GM04503 (cell line): Measurements from ENCODE around the gene MECR.

ENCODE experiments used
- DNase-seq: peaks from one replicate; pipeline ENCODE4 v3.0.0-alpha.2; 2012; ENCODE audit warnings: low read depth

MECR gene, protein sequence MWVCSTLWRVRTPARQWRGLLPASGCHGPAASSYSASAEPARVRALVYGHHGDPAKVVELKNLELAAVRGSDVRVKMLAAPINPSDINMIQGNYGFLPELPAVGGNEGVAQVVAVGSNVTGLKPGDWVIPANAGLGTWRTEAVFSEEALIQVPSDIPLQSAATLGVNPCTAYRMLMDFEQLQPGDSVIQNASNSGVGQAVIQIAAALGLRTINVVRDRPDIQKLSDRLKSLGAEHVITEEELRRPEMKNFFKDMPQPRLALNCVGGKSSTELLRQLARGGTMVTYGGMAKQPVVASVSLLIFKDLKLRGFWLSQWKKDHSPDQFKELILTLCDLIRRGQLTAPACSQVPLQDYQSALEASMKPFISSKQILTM

DNA sequence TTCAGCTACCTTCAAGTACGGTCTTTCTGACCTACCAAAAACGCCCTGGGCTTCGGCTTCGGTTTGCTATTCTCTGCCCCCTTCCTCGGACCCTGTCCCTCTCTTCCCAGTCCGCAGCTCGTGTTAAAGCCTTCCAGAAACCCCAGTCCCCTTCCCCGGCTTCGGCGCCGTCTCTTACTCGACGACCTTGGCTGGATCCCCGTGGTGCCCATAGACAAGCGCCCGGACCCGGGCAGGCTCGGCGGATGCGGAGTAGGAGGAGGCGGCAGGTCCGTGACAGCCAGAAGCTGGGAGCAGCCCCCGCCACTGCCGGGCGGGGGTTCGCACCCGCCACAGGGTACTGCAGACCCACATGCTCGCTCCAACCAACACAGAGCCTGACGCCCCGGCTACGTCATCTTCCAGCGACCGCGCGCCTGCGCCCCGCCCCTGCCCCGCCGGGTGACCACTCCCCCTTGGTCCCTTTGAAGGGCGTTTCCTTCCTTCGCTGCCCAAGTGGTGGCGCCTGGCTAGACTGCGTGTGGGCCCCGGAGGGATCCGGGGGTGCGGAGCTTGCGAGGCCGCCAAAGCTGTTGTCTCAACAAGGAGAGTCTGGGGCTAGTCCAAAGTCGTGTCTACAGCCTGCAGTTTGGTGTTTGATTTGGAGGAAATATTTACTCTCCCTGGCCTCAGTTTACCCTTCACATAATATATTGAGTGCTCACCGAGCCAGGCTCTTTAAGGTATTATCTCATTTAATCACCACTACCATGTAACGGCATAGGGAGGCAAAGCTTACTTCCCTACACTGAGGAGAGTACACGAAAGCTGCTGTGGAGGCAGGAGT, at the start of gene MECR:
Gene MECR, minus strand, starts transcription at position 382 of the 826 bp plus-strand sequence. Its CDS starts 28 bp downstream, at position 354.
- DNase-seq = no peak

DNA sequence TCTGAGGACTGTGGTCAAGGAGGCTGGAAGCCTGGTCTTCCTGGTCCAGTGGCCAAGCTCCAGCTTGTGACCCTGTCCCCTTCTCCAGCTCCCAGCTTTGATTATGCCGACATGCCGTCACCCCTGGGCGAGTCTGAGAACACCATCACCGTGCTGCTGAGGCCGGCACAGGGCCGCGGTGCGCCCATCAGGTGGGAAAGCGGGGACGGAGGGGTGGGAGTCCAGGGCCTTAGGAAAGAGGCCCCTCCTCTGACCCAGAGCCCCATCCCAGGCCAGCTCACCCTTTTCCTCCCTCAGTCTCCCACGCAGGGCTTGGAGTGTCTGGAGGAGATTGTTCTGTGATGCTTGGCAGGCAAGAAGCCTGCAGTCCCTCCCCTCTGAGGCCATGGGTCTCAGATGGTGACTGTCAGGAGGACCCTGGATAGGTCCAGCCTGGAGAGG, 49.2 kb upstream of the MECR start:
- DNase-seq = no peak

- no peak for DNase-seq
These were observed 48.7 kb upstream of the MECR start for GRCh38 chr1:29279406-29279805.

DNA sequence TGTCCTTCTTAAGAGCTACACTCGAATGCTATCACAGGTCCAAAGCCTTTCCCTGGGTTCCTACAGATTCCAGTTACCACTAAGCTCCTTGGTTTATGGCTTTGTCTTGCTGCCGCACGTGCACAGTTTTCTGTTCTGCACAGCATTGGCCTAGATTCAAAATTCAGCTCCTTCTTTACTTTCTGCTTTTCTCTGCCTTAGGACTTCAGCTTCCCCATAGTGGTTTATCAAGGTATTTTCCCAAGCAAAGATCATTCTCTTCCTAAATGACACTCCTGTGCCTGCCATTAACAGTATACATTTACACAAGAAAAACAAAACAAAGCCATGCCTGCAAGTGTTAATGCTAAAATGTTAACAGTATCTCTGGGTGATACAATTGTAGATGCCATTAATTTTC, 47.4 kb upstream of the MECR start:
- DNase-seq = no peak

DNA sequence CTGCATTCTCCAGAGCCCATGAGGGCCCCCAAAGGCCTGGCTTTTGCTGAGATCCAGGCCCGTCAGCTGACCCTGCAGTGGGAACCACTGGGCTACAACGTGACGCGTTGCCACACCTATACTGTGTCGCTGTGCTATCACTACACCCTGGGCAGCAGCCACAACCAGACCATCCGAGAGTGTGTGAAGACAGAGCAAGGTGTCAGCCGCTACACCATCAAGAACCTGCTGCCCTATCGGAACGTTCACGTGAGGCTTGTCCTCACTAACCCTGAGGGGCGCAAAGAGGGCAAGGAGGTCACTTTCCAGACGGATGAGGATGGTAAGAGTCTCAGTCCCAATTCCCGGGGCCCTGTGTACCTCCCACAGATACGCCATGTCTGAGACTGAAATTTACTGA, 44.7 kb upstream of the MECR start:
- no peak for DNase-seq

- DNase-seq = no peak
These were observed 41.6 kb upstream of the MECR start for GRCh38 chr1:29272147-29272907.

DNA sequence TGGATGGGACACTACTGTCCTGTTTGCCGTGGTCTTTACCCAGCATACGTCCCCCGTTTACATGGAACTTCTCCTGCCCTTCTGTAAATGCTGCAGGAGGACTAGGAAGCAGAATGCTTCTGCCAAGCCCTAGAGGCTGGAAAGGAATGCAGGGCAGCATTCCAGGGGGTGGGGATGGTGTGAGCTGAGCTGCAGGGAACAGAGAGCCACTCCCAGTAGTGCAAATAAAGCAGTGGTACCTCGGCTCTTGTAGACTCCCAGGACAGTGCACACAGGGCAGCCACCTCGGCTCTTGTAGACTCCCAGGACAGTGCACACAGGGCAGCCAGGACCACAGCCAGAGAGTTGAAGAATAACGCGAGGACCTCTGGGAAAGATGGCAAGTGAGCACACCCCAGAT, 41.0 kb upstream of the MECR start:
- peak; percentile 46 for DNase-seq

DNA sequence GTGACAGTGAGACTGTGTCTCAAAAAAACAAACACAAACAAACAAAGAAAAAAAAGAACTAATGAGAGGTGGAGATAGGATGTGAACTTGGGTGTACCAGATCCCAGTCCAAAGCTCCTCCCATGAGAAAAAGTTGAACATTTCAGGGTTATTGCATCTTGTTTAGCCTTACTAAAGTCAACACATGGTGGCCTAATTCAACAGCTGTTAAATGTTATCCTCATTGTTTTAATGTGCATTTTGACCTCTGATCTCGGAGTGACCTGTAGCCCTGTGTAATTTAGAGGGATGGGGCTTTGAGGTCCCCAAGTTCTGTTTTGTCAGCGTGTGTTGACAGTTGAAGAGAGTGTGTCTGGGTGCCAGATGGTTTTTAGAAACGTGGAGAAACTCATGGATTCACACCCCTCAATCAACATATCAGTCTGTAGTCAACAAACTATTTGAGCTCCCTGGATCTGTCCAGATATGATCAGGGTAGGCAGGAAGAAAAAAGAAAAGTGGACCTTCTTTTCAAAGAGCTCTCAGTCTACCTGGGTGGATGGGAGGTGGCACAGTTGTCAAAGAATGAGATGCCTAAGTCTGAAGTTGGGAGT, 40.3 kb upstream of the MECR start:
- no peak for DNase-seq

DNA sequence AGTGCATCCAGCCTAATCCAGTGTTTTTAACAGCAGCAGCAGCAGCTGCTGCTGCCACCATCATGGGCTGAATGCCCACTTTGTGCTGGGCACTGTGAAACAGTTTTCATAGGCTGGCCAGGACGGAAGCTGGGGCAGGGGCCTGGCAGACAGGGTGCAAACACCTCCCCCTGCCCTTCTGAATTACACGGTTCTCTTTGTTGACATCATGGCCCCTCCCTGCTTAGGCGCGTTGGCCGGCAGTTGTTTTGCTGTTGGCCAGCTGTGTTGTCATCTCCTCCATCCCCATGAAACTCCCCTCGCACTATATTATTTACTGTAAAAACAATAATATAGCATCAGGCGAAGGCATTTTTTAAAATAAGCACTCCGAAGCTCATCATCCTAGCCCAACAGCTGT, 38.6 kb upstream of the MECR start:
- DNase-seq = no peak

GRCh38 chr1:29267321-29268070, 36.8 kb upstream of the MECR start:
- DNase-seq = no peak

DNA sequence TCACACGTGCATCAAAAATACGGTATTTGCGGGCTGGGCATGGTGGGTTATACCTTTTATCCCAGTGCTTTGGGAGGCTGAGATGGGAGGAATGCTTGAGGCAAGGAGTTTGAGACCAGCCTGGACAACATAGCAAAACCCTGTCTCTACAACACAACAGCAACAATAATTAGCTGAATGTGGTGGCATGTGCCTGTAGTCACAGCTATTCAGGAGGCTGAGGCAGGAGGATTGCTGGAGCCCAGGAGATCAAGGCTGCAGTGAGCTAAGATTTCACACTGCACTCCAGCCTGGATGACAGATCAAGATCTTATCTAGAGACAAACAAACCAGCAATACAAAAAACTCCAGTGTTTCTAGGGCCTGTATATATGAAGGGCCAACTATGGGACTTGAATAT, 36.2 kb upstream of the MECR start:
- no peak for DNase-seq

GRCh38 chr1:29264773-29265389, 34.1 kb upstream of the MECR start:
- DNase-seq = no peak

DNA sequence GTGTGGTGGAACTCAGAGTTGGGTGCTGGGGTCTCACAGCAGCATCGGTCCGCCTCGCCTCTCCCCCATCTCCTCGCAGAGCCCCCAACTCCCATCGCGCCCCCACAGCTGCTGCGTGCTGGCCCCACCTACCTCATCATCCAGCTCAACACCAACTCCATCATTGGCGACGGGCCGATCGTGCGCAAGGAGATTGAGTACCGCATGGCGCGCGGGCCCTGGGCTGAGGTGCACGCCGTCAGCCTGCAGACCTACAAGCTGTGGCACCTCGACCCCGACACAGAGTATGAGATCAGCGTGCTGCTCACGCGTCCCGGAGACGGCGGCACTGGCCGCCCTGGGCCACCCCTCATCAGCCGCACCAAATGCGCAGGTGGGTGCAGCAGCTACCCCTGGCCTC, 29.8 kb upstream of the MECR start:
- DNase-seq = no peak

GRCh38 chr1:29259802-29260441, 29.2 kb upstream of the MECR start:
- no peak for DNase-seq

GRCh38 chr1:29258976-29259801, 28.5 kb upstream of the MECR start:
- DNase-seq = no peak

- DNase-seq = no peak
These were observed 27.6 kb upstream of the MECR start for GRCh38 chr1:29258189-29258975.

DNA sequence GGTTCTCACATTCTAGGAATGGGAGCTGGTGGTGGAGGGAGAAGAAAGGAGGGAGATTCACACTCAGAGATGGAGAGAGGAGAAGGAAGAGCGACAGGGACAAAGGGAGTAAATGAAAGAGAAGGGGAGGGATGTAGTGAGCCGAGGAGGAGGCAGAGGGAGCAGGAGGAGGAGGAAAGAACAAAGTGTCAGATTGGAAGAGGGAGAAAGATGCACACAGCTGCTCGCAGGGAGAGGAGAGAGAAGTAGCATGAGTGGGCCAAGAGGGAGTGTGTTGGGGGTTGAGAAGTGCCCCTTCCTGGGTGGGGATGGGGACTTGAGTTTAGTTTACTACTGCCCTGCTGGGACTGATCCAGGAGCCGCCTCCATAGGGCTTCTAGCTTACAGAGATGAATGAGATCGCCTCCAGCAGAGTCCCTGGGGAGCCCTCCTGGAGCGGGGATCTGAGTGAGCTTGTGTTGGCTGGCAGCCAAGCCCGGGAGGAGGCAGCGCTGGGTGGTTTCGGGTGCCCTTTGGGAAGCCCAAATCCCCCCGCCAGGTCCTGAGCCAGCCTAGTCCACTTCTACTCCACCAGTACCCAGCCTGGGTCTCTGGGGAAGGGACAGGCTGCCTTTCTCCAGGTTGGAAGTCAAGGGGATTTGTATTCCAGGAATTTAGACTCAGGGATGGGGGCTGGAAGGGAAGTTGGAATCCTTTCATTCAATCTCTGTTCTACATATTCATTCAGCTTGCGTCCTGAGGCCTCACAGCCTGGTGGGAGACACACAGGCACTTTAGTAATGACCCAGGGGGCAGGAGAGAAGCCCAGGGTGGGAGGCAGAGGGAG, 26.5 kb upstream of the MECR start:
- no peak for DNase-seq

DNA sequence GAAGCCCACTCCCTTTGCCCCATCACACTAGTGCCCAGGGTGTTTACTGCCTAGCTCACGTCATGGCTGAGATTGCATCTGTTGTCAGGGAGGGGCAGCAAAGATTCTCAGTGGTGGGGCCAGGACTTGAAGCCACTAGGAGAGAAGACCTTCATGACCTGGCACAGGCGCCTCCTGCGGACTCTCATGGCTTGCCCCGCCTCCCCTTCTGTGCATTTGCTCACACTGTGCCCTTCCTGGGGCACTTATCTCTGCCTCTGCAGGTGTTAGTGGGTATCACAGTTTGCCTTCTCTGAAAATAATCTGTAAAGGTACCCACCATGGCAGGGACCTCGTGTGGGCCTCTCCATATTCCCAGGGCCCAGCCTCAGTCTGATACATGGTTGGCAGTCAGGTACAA, 25.7 kb upstream of the MECR start:
- no peak for DNase-seq
